Mammary epithelial cell (primary cell): Measurements from ENCODE around the gene MAP4K1.

ENCODE experiments used
- EZH2 ChIP-seq: IDR thresholded peaks from 2 replicates; pipeline ENCODE4 v1.6.1; 2012; ENCODE audit warnings: low read length, inconsistent platforms, borderline replicate concordance
- TF ChIP-seq, protein P1 (sequence below), 2 donors: IDR thresholded peaks in 1 of 2; conservative IDR thresholded peaks in 1 of 2; 2 replicates each; pipeline ENCODE4 v1.5.1; 2011 to 2012; ENCODE audit warnings: inconsistent platforms in 2 of 2, low read length in 2 of 2, mild to moderate bottlenecking in 2 of 2, control low read depth in 1 of 2, low read depth in 1 of 2; ENCODE audit not compliant: insufficient read depth in 1 of 2; ENCODE audit errors: extremely low read depth in 1 of 2

GRCh38 chr19:38539751-38540150 lies 78.0 kb downstream of the MAP4K1 start:
- TF ChIP-seq, protein P1, sequence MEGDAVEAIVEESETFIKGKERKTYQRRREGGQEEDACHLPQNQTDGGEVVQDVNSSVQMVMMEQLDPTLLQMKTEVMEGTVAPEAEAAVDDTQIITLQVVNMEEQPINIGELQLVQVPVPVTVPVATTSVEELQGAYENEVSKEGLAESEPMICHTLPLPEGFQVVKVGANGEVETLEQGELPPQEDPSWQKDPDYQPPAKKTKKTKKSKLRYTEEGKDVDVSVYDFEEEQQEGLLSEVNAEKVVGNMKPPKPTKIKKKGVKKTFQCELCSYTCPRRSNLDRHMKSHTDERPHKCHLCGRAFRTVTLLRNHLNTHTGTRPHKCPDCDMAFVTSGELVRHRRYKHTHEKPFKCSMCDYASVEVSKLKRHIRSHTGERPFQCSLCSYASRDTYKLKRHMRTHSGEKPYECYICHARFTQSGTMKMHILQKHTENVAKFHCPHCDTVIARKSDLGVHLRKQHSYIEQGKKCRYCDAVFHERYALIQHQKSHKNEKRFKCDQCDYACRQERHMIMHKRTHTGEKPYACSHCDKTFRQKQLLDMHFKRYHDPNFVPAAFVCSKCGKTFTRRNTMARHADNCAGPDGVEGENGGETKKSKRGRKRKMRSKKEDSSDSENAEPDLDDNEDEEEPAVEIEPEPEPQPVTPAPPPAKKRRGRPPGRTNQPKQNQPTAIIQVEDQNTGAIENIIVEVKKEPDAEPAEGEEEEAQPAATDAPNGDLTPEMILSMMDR (conservative IDR thresholded peaks at IDR 0.05 in 1 of 2, IDR thresholded peaks at IDR 0.05 in 1 of 2; ENCODE audit: extremely low read depth in 1 of 2, insufficient read depth in 1 of 2, low read depth in 1 of 2, low read length in 2 of 2), result no peak
- no peak for TF ChIP-seq EZH2
